AG04450 (cell line): ENCODE data around the gene PDGFA. TPM values are rescaled to one million over a fixed set of nuclear protein-coding genes. Genes with fewer than 3 reads are reported as not detected.

Experiments used
- CTCF ChIA-PET: fragments of 300-600, 350-600 bp; formaldehyde crosslinking; extraction: SDS; loops from one replicate; lab custom pipeline; 2022; ENCODE audit warnings: antibody characterized with exemption, inconsistent platforms; lab: Charles Lee
- POLR2A ChIA-PET: fragments of 350-600 bp; formaldehyde crosslinking; extraction: SDS; loops from one replicate; lab custom pipeline; 2021; ENCODE audit warnings: antibody characterized with exemption, inconsistent platforms; lab: Yijun Ruan, JAX
- DNase-seq: peaks from one replicate; pipeline ENCODE4 v3.0.0-alpha.2; 2011; ENCODE audit warnings: low read depth, low spot score
- H3K27ac ChIP-seq: one replicate; pipeline ENCODE4 v1.5.1; 2012; ENCODE audit warnings: low read depth, low read length, control low read depth
- H3K27me3 ChIP-seq: one replicate; pipeline ENCODE4 v1.6.0; 2012; ENCODE audit warnings: low read length; ENCODE audit not compliant: control insufficient read depth, insufficient read depth
- H3K4me3 ChIP-seq: 2 replicates; pipeline ENCODE4 v1.5.1; 2011; ENCODE audit warnings: mild to moderate bottlenecking, low read depth, low read length, control low read depth
- H3K9me3 ChIP-seq: 2 replicates; pipeline ENCODE4 v1.5.1; 2012; ENCODE audit warnings: low read length; ENCODE audit not compliant: control insufficient read depth, insufficient read depth
- CTCF ChIP-seq: IDR thresholded peaks from 2 replicates; pipeline ENCODE4 v1.5.1; 2011; ENCODE audit warnings: low read depth, low read length, control low read depth, inconsistent platforms
- polyA plus RNA-seq: library from polyadenylated mRNA; depleted of rRNA; stranded (reverse); fragments of >200 nt; gene quantifications from 2 replicates; pipeline ENCODE4 v1.2.3, GENCODE V29; 2011

Gene PDGFA
- polyA plus RNA-seq, 1 experiment, result 2.0 TPM

- Histone ChIP-seq H3K4me3 (no peak overlapping the region), H3K27ac (no peak overlapping the region), H3K9me3 (peaks cover 19% of the 10 kb centered on the region; the same call in 1 of the 2 replicates), H3K27me3 (peaks cover 18% of the 10 kb centered on the region)
- DNase-seq, result no peak
- TF ChIP-seq CTCF, result no peak
- POLR2A ChIA-PET, result no interaction called here
- CTCF ChIA-PET, result no interaction called here
Observed at GRCh38 chr7:492714-493065, 27.0 kb downstream of the PDGFA start.

GRCh38 chr7:491958-492713, 27.5 kb downstream of the PDGFA start:
- no peak for DNase-seq
- CTCF ChIA-PET, result no interaction called here
- POLR2A ChIA-PET, result no interaction called here
- Histone ChIP-seq H3K9me3 (peaks cover 19% of the 10 kb centered on the region; the same call in 1 of the 2 replicates), H3K27me3 (peaks cover 18% of the 10 kb centered on the region), H3K4me3 (no peak overlapping the region), H3K27ac (no peak overlapping the region)
- TF ChIP-seq CTCF, result no peak

- ChIA-PET POLR2A (no interaction called here), CTCF (no interaction called here)
- Histone ChIP-seq H3K27ac (no peak overlapping the region), H3K4me3 (no peak overlapping the region), H3K27me3 (peaks cover 22% of the 10 kb centered on the region), H3K9me3 (peaks cover 19% of the 10 kb centered on the region; the same call in 1 of the 2 replicates)
- DNase-seq, result no peak
- no peak for TF ChIP-seq CTCF
Observed at GRCh38 chr7:491292-491957, 28.2 kb downstream of the PDGFA start.

GRCh38 chr7:490461-491291, 29.0 kb downstream of the PDGFA start:
- POLR2A ChIA-PET, result no interaction called here
- no peak for DNase-seq
- H3K4me3 ChIP-seq, result no peak overlapping the region

More at GRCh38 chr7:490461-491291, 29.0 kb downstream of the PDGFA start:
- TF ChIP-seq CTCF, result no peak
- CTCF ChIA-PET, result no interaction called here
- H3K27me3 ChIP-seq, result peaks cover 29% of the 10 kb centered on the region
- no peak overlapping the region for H3K27ac ChIP-seq
- peaks cover 19% of the 10 kb centered on the region; the same call in 1 of the 2 replicates for H3K9me3 ChIP-seq
